RPMI8226 (cell line): ENCODE results near the gene P2RX1.
"Not testable (repeated sequence)": the region's sequence is repeated elsewhere in the genome, so short reads cannot be mapped to it uniquely, and the experiment has no call there.

ENCODE experiments used
- DNase-seq: peaks from one replicate; pipeline ENCODE4 v3.0.0-alpha.2; 2015

Gene P2RX1

DNA sequence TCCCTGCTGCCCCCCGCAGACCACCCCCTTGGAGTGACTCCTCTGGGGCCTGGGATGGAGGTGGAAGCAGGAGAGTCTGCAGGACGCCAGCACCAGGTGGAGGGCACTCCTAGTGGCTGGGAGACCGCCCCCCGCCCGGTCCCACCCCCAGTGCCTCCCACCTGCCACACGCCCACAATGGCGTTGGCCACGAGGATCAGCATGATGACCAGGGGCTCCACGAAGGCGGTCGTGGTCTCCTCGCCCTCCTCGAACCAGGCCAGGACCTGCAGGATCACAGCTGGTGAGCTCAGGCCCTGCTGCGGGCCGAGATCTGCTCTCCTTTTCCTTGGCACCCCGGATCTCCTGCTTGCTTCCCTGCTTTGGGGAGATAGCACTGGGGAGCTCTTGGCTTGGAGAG is 35.2 kb upstream of the P2RX1 start:
- no peak for DNase-seq

DNA sequence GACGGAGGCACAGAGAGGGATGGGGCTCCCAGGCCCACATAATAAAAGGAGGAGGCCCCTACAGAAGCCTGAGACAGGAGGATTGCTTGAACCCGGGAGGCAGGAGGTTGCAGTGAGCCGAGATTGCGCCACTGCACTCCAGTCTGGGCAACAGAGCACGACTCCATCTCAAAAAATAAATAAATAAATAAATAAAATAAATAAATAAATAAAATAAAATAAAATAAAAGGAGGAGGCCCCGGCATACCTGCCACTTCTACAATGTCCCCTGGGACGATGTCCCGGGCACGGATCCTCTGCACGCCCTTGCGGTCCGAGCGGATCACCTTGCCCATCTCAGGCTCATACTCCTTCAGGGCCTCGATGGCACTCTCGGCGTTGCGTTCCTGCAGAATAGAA is 34.7 kb upstream of the P2RX1 start:
- DNase-seq: no peak

- no peak for DNase-seq
Observed at GRCh38 chr17:3950584-3950983, 34.3 kb upstream of the P2RX1 start.

DNA sequence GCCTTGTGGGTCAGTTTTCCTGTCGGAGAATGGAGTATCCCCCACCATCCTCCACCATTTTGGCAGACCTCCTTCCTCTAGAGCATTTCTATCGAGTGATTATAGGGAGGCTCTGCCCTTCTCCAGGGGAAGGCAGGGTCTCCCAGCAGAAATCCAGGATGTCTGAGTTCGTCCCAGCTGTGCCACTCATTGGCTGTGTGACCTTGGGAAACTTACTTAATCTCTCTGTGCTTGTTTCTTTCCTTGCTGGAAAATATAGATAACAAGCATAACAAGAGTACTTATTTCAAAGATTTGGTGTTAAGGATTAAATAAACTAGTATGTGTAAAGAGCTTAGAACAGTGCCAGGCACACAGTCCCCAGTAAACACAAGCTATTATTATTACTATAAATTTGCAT is 33.2 kb upstream of the P2RX1 start:
- DNase-seq: no peak

GRCh38 chr17:3948551-3948950 is 32.3 kb upstream of the P2RX1 start:
- DNase-seq: not testable (repeated sequence)

DNA sequence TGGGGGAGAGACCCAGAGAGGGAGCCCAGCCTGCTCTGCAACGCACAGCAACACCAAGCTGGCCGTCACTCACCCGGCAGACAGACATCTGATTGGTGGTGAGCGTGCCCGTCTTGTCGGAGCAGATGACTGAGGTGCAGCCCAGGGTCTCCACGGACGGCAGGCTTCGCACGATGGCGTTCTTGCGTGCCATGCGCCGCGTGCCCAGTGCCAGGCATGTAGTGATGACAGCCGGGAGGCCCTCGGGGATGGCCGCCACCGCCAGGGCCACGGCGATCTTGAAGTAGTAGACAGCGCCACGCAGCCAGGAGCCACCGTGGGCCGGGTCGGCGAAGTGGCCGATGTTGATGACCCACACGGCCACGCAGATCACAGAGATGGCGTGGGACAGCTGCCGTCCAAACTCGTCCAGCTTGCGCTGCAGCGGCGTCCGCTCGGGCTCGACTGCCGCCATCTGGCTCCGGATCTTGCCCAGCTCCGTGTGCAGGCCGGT is 31.1 kb upstream of the P2RX1 start:
- no peak for DNase-seq

- no peak for DNase-seq
Observed at GRCh38 chr17:3946711-3947235, 30.5 kb upstream of the P2RX1 start.

DNA sequence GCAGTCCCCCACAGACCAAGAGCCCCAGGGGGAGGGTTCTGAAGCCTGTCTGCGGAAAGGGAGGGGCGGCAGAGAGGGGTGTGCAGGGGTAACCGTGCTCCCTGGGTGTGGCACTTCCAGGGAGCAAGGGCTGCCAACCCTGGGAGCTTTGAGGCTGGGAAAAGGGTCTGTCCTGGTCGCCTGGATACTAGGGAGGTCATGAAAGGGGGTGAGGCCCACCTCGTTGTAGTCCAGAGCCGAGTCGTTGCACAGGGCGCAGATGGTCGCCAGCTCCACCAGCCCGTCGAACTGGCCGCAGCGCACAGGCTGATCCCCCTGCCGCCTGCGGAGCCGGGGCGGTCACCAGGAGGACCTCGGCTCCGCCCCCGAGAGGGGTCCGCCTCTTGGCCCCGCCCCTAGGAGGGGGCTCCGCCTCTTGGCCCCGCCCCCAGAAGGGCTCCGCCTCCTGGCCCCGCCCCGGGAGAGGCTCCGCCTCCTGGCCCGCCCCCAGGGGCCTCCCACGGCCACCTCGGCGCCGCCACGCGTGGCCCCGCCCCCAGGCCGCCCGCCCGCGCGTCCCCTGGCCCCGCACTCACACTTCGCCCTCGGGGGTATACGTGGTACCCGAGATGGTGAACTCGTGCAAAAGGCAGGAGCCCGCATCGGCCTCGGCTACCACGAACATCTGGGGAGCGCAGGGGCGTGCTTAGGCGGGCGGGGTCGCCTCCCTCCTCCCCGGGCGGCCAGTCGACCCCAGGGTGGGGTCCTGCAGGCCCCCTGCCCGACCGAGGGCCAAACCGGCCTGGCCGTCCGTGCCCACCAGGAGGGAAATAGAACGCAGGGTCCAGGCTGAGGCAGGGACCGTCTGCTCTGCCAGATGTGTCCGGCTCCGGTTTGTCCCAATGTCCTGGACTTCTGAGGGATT is 28.5 kb upstream of the P2RX1 start:
- DNase-seq: no peak

- no peak for DNase-seq
Observed at GRCh38 chr17:3943240-3943891, 27.1 kb upstream of the P2RX1 start.

GRCh38 chr17:3940965-3941698 is 24.9 kb upstream of the P2RX1 start:
- DNase-seq: no peak

DNA sequence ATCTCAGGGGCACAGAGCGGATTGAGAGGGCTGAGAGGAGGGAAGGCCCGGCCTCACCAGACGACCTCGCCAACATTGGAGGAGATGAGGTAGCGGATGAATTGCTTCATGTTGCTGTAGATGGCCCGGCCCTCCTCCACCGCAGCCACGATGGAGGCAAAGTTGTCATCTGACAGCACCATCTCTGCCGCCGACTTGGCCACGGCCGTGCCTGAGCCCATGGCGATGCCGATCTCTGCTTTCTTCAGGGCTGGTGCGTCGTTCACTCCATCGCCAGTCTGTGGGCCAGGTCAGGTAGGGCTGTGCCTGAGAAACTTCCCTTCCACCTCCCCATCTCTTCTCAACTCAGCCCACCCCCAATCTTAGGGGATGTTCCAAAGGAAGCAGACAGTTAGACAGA is 21.1 kb upstream of the P2RX1 start:
- no peak for DNase-seq

DNA sequence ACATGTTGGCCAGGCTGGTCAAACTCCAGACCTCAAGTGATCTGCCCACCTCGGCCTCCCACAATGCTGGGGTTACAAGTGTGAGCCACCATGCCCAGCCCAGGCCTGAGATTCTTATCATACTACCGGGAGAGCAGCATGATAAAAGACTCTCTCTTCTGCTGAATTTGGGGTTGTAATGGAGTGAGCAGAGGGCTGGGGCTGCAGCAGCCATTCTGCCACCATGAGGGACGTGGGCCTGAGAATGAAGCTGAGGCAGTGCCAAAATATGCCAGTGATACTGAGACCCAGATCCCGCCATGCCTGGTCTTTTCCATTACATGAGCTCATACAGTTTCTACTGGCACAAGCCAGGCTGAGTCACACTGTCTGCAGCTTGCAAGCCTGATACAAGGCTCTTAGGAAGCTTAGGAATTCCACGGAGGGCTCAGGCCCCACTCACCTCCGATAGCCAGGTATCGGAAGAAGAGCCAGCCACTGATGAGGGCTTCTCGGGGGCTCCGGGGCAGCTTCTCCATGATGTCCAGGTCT is 19.6 kb upstream of the P2RX1 start:
- no peak for DNase-seq

DNA sequence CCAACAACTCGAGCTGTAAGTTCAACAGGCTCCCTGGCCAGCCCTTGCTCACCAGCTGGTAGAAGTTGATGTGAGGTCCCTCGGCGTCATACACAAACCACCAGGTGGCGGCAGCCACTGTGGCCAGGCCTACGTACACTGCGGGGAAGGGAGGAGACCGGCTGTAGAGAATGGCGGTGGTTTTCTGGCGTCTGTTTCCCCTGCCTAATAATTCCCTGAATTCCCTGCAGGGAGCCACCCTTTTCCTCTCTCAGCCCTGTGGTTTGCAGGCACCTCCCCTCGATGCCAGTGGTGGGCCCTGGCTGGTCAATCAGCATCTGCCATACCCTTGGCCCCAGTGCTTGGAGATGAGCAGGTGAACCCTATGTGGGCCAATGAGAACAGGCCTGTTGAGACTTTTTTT is 18.9 kb upstream of the P2RX1 start:
- peak; percentile 39 for DNase-seq

GRCh38 chr17:3929764-3930163 is 13.5 kb upstream of the P2RX1 start:
- no peak for DNase-seq

- DNase-seq: no peak
Observed at GRCh38 chr17:3929181-3929580, 12.9 kb upstream of the P2RX1 start.

DNA sequence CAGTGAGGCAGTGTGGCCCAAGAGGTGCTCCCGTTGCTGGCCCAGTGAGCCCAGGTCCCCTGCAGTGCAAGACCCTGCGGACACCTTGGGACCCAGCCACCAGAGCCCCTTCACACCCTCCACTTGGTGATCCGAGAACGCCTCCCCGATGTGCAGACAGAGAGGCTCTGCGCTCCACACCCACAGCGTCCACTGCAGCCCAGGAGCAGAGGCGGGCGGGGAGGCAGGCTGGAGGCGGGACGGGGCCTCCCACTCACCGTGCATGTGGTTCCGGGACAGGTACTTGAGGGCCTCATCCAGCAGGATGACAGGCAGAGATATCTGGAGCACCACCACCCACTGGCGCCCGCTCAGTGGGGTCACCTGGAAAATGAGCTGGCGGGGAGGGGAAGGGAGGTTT is 12.1 kb upstream of the P2RX1 start:
- DNase-seq: no peak

GRCh38 chr17:3927628-3928340 is 11.5 kb upstream of the P2RX1 start:
- no peak for DNase-seq

DNA sequence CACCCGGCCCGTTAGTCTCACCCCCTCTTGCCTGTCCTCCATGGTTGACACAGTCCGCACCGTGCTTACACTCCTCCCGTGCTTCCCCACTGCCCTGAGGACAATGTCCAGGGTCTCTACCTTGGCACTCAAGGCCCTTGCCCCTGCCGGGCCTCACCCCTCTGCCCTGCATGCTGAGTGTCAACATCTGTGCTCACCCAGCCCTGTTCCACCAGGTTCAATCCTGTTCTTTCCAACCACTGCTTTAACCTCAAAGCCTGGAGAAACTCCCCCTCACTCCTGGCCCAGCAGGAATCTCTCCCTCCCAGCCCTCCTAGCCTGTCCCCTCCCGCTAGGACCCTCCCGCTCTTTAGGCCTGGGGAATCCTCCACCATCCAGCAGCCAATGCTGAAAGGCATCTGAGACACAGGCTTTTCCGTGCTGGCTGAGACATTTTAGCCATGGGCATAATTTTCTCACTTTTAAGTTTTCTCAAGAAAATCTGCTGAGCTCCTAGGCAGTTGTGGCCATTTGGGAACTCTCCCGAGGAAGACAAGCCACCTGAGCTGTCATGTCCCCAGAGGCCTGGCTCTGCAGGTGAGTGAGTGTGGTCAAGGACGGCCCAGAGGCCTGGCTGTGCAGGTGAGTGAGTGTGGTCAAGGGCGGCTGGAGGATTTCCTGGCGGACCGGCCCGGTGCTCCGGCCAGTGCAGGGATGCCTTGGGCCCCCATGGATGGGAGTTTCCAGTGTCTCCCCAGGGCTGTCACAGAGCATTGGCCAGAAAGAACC is 10.8 kb upstream of the P2RX1 start:
- no peak for DNase-seq

DNA sequence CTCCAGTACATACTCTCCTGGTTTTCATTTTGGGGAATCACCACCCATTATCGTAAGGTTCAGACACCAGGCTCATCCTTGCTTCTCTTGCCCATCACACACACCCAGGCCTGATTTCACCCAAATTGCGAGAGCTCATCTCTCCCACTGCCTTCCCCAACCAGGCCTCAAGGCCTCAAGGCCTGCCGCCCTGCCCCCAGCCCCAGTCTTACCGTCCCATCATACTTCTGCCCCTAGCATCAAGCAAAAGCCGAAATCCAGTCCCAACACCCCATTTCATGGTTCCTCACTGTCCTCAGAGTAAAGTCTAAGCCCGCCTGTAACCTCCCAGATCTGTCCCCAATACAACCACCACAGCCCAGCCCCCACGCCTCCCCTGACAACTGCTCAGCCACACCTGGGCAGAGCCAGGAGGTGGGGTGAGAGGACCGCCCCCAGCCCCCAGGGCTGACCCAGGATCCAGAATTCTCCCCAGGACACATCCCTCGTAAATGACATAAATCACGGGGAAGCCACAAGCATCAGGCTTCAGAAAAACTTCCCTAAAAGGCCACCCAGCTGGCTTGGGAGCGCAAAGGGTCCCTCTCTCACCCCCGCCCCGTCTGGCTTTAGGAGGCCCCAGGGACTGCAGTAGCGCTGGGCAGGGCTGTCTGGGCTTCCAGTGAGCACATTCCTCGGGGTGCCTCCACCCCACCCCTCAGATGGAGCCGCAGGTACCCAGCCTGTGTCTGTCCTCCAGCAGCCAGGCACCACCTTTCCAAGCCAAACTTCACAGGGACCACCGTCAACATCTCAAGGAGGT is 9.6 kb upstream of the P2RX1 start:
- DNase-seq: no peak

- DNase-seq: no peak
Observed at GRCh38 chr17:3924512-3925350, 8.5 kb upstream of the P2RX1 start.
